Stimulated activated CD8-positive, alpha-beta memory T cell treated with anti-CD3 and anti-CD28 coated beads, Interleukin-2, amount 100 ng/mL, for 1 hour (primary cell): ENCODE results near the gene SLC7A5.
A peak's percentile ranks its signal among the peaks of the same experiment; 100 is the strongest.
"Not testable (repeated sequence)": the region's sequence is repeated elsewhere in the genome, so short reads cannot be mapped to it uniquely, and the experiment has no call there.

Experiments
- DNase-seq, 2 donors: peaks; one replicate each; pipeline ENCODE4 v3.0.0-alpha.2; 2020; ENCODE audit warnings: low read depth in 2 of 2

SLC7A5 gene

GRCh38 chr16:87888346-87888745, 19.0 kb upstream of the SLC7A5 start:
- DNase-seq, result not testable (repeated sequence)

DNA sequence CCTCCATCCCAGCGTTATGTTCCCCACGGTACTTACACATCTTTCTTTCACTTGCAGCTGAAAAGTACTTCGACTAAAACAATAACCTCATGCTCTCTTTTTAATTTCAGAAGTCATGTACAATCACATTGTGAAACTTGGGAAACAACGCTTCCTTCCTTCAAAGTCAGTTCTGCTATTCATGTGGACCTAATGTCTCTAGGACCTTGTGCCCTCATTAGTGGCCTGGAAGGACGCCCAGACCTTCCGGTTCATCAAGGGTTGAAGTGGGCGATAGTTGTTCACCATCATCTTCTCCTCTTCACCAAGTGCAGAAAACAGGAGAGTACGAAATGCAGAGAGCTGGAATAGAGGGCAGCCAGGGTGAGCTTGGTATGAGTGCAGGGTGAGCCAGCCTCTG, 18.6 kb upstream of the SLC7A5 start:
- not testable (repeated sequence) for DNase-seq

DNA sequence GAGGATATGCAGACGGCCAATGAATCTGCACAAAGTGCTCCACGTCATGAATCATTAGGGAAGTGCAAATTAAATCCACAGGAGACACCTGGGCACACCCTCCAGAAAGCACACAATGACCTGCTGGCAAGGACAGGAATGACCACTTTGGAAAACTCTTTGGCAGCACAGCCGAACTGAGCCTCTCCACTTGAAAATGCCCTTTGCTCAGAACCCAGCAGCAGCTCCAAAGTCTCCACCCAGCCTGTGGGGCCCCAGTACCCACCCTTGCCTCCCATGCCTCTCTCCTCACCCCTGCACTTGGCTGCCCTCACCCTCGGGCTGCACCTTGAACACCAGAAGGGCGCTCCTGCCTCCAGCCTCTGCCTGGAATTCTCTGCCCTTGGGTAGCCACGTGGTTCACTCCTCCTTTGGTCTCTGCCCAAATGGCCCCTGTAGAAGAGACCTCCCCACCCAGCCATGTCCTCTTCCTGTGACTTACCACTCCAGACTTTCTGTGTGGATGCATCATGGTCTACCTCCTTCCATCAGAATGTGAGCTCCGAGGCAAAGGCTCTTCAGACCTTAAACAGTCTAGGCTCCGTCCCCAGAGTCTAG, 16.2 kb upstream of the SLC7A5 start:
- DNase-seq, result not testable (repeated sequence)

GRCh38 chr16:87882436-87883019, 13.2 kb upstream of the SLC7A5 start:
- no peak for DNase-seq

GRCh38 chr16:87881324-87882200, 12.3 kb upstream of the SLC7A5 start:
- DNase-seq, result no peak

DNA sequence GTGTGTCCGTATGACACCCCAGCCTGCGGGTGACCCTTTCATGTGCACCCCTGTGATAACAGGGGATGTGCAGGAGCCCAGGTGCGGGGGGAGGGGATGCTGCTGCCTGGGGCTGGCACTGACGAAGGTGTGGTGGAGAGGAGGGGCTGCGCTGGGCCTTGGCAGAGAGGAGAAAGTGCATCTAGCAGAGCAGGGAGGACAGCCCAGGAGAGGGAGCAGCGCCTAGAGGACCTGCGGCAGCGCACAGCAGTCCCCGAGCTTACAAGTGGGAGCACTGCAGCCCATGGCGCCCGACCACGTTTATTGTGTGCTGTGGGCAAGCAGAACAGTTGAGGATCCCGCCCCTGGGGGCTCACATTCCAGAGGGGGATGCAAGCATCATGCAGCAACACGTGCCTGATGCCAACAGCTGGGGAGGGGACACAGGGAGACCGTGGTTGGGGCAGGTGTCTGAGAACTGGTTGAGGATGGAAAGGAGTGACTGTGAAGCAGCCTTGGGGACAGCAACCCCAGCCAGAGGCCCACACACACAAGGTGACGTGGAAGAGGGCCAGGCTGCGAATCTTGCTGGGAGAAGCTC, 10.9 kb upstream of the SLC7A5 start:
- DNase-seq, result no peak

DNA sequence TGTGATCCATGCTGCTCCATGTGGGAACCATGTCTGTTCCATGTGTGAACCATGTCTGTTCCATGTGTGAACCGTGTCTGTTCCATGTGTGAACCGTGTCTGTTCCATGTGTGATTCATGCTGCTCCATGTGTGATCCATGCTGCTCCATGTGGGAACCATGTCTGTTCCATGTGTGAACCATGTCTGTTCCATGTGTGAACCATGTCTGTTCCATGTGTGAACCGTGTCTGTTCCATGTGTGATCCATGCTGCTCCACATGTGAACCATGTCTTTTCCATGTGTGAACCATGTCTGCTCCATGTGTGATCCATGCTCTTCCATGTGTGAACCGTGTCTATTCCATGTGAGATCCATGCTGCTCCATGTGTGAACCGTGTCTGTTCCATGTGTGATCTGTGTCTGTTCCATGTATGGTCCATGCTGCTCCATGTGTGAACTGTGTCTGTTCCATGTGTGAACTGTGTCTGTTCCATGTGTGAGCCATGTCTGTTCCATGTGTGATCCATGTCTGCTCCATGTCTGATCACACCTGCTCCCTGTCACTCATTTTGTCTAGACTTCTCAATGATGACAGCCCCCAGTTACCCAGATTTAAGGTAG, 10.2 kb upstream of the SLC7A5 start:
- DNase-seq, result not testable (repeated sequence)

GRCh38 chr16:87878704-87879103, 9.4 kb upstream of the SLC7A5 start:
- no peak for DNase-seq

DNA sequence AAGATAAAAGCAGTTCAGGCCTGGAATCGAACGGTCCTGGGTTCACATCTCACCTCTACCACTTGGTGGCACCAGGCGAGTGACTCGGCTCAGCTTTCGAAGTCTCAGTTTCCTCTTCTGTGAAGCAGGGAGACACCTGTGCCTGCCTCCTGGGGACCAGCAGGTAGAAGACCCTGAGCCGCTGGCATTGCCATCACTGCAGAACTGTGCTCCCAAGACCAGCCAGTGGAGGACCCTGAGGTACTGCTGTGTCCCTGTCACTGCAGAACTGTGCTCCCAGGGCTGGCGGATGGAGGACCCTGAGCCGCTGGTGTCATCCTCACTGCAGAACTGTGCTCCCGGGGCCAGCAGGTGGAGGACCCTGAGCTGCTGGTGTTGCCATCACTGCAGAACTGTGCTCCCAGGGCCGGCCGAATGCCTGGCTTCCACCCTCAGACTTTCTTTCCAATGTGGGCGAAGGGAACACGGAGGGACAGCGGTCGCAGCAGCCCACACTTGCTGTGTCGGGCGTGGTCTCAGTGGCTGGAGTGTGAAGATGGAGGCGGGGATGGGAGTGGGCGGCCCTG, 8.7 kb upstream of the SLC7A5 start:
- no peak for DNase-seq

DNA sequence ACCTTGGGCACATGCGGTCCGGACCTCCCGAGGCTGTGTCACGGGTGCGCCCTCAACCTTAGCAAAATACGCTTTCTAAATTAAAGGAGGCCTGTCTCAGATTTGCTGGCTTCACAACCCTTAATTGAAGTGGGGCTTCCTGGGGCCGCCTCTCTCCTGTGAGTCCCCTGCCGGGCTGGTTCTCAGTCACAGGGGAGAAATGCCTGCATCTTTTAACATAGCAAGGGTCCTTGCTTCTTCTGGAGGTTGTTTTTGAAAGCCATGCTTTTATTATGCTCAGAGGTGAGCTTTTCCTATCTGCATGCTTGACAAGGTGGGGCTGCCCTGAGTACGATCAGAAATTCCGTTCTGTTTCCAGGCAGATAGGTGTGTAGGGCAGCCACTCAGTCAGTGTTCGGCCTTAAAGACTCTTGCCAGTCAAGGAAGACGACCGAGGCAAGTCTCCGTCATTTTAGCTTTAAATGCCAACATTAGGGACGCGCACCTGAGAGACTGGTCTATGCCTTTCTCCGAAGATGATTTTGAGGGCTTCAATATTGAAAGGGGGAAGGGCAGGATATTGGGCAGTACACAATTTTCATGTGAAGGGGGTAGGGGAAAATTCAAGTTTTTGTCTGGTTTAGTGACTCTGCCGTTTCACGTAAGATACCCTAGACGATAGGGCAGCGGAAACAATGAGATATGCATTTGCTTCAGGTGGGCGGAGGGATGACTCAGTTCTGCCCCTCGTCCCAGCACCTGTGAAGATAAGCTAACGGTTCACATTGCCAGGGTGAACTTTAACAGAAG, 5.5 kb upstream of the SLC7A5 start:
- peak in 1 of 2 donors; percentile 52 for DNase-seq

DNA sequence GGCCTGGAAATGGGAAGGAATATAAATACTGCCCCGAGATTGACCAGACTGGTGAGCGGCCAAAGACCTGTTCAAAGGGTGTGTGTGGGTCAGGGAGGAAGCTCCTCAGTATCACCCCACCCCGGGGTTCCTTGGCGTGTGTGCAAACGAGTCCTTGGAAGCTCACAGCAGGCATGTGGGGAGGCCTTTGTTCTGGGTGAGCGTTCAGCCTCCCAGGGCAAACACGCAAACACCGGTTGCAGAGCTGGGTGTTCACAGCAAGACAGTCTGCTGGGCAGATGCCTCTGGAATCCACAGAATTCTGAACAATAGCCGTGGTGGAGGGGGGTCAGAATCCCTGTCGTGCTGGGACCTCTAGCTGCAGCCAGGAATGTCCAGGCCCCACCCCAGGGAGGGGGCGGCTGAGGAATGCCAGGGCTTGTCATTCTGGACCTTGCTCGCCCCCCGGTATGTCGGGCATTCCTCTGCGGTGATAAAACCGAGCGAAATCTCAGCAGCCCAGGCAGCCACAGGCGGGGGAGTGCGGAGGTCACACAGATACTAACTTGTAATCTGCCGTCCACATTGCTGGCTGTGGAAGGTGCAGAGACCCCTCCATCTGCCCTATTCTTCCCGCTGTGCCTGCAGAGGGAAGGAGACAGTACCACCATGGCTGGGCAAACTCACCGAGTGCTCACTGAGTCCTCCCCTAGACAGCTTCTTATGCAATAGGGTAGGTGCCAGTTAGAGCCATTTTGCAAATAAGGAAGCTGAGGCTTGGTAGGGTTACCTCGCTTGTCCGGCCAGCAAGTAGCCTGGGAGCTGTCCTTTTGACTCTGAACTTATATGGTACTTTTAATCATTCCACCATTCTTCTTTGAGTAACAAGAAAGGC, 1.3 kb upstream of the SLC7A5 start:
- not testable (repeated sequence) for DNase-seq

GRCh38 chr16:87869879-87870417, 641 bp upstream of the SLC7A5 start:
- not testable (repeated sequence) for DNase-seq

GRCh38 chr16:87868254-87869029, 865 bp downstream of the SLC7A5 start:
- DNase-seq, result not testable (repeated sequence)

- DNase-seq, result not testable (repeated sequence)
These were observed 3.3 kb downstream of the SLC7A5 start for GRCh38 chr16:87865902-87866555.

GRCh38 chr16:87864331-87864989, 4.8 kb downstream of the SLC7A5 start:
- no peak for DNase-seq

GRCh38 chr16:87863327-87863635, 6.0 kb downstream of the SLC7A5 start:
- not testable (repeated sequence) for DNase-seq

GRCh38 chr16:87862597-87863326, 6.5 kb downstream of the SLC7A5 start:
- not testable (repeated sequence) for DNase-seq
